Measurements from ENCODE around the gene OSBPL6. TPM values are rescaled to one million over a fixed set of nuclear protein-coding genes. Genes with fewer than 3 reads are reported as not detected.

Gene OSBPL6
- total and polyA plus RNA-seq, 9 of the 15 experiments (the other 6 are each of a cell fraction or from before 2014, with no cell fraction given), result 3.4 to 12.7 (median 9.3) TPM

DNA sequence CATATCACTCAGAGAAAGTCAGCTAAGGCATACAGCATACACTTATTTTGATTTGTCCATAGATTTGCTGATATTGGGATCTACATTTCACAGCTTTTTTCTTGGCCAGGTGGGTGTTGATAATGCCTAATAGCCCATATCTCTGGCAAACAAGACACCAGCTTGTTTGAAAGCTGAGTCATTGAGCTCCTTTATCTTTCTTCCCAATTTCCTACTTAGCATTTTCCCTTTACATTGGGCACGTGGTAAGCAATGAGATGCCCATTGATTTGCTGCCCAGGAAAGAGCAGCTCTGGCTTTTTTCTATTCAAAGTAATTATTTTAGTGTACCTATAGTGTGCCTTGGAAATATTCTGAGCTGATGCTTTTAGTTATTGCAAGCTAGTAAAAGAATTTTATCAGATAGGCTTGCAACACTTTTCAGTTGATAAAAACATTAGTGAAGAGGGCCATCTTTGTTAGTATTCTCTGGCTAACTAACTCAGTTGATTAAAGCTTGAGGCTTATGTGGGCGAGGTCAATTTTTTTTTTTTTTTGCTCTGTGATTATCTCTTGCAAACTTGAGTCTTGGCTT, 79.6 kb downstream of the OSBPL6 start (continued):
- TF ChIP-seq, protein P1, sequence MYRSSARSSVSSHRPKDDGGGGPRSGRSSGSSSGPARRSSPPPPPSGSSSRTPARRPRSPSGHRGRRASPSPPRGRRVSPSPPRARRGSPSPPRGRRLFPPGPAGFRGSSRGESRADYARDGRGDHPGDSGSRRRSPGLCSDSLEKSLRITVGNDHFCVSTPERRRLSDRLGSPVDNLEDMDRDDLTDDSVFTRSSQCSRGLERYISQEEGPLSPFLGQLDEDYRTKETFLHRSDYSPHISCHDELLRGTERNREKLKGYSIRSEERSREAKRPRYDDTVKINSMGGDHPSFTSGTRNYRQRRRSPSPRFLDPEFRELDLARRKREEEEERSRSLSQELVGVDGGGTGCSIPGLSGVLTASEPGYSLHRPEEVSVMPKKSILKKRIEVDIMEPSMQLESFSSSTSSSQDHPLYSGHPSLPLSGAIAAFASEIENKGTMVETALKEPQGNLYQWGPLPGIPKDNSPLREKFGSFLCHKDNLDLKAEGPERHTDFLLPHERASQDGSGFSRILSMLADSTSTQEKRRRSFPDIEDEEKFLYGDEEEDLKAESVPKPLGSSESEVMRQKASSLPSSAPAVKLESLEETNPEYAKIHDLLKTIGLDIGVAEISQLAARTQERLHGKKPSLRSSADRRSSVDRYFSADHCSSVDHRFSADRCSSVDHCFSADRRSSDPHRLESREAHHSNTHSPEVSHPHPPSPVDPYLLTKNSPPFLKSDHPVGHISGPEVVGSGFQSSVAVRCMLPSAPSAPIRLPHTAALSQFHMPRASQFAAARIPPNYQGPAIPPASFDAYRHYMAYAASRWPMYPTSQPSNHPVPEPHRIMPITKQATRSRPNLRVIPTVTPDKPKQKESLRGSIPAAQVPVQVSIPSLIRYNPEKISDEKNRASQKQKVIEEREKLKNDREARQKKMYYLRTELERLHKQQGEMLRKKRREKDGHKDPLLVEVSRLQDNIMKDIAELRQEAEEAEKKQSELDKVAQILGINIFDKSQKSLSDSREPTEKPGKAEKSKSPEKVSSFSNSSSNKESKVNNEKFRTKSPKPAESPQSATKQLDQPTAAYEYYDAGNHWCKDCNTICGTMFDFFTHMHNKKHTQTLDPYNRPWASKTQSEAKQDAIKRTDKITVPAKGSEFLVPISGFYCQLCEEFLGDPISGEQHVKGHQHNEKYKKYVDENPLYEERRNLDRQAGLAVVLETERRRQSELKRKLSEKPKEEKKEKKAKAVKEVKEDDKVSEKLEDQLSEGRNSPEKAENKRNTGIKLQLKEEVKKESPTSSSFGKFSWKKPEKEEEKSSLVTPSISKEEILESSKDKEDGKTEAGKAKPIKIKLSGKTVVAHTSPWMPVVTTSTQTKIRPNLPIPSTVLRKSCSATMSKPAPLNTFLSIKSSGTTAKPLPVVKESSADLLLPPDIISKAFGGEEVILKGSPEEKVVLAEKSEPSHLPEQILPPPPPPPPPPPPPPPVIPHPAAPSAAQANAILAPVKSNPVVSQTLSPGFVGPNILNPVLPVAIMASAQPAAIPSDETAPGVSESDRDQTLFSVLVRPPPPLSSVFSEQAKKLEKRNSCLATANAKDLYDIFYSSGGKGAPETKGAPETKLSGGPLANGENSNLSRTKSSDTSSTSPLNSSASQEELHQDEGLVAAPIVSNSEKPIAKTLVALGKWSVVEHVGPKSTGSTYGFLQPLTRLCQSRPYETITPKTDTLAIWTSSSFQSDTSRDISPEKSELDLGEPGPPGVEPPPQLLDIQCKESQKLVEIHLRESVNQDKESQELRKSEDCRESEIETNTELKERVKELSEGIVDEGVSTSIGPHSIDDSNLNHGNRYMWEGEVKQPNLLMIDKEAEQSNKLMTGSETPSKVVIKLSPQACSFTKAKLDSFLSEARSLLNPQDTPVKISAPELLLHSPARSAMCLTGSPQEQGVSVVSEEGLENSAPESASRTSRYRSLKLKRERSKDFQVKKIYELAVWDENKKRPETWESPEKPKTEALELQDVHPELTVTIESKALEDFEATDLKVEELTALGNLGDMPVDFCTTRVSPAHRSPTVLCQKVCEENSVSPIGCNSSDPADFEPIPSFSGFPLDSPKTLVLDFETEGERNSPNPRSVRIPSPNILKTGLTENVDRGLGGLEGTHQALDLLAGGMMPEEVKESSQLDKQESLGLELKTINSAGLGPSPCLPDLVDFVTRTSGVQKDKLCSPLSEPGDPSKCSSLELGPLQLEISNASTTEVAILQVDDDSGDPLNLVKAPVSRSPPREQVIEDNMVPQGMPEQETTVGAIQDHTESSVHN (IDR thresholded peaks at IDR 0.05; ENCODE audit: borderline replicate concordance in 1 of 2, low read depth in 1 of 2), result peak; percentile 50 to 85; a peak in 2 of 4 replicates
- peak; percentile 99 for TF ChIP-seq STAT5A (IDR thresholded peaks at IDR 0.05; ENCODE audit: borderline replicate concordance, low read length)
- peak; percentile 99 for TF ChIP-seq CC2D1A (IDR thresholded peaks at IDR 0.05)
- TF ChIP-seq ZNF3 (CRISPR knock-in tag; IDR thresholded peaks at IDR 0.05), result no peak
- TF ChIP-seq HCFC1 (IDR thresholded peaks at IDR 0.05; ENCODE audit: low read depth, low read length), result no peak
- no peak for TF ChIP-seq STAG1 (CRISPR knock-in tag; IDR thresholded peaks at IDR 0.05; ENCODE audit: borderline replicate concordance)
- peak; percentile 89 for TF ChIP-seq NCOA4 (IDR thresholded peaks at IDR 0.05; ENCODE audit: partially characterized antibody)
- peak; percentile 88 for TF ChIP-seq ADNP (tag; IDR thresholded peaks at IDR 0.05)
- TF ChIP-seq DACH1 (IDR thresholded peaks at IDR 0.05; ENCODE audit: partially characterized antibody), result peak; percentile 95
- no peak for TF ChIP-seq SIRT6 (IDR thresholded peaks at IDR 0.05; ENCODE audit: low read depth, low read length)
- peak; percentile 81; the same call in 1 of the 2 replicates for TF ChIP-seq NFATC3 (IDR thresholded peaks at IDR 0.05)
- TF ChIP-seq EWSR1 (IDR thresholded peaks at IDR 0.05; ENCODE audit: borderline replicate concordance, low read depth, partially characterized antibody), result no peak
- TF ChIP-seq SMAD1 (IDR thresholded peaks at IDR 0.05; ENCODE audit: low read depth, low read length, partially characterized antibody), result peak; percentile 94
- TF ChIP-seq CREBBP (IDR thresholded peaks at IDR 0.05; ENCODE audit: low read depth, low read length), result no peak
- TF ChIP-seq TEAD4 (IDR thresholded peaks at IDR 0.05; ENCODE audit: low read length), result peak; percentile 100
- TF ChIP-seq TEAD4 (CRISPR knock-in tag; IDR thresholded peaks at IDR 0.05; ENCODE audit: borderline replicate concordance), result no peak
- TF ChIP-seq ZNF41 (CRISPR knock-in tag; conservative IDR thresholded peaks at IDR 0.05), result peak; percentile 45; the same call in 1 of the 2 replicates
- no peak for TF ChIP-seq BRD4 (IDR thresholded peaks at IDR 0.05)
- TF ChIP-seq ELF2 (CRISPR knock-in tag; IDR thresholded peaks at IDR 0.05), result peak; percentile 39; the same call in 1 of the 2 replicates
- no peak for TF ChIP-seq TGIF2 (CRISPR knock-in tag; IDR thresholded peaks at IDR 0.05)
- peak; percentile 90 for TF ChIP-seq MAFK (IDR thresholded peaks at IDR 0.05; ENCODE audit: low read length)
- peak; percentile 5; the same call in 1 of the 2 replicates for TF ChIP-seq KDM2B (CRISPR knock-in tag; IDR thresholded peaks at IDR 0.05)
- peak; percentile 84; the same call in 1 of the 2 replicates for TF ChIP-seq LCOR (CRISPR knock-in tag; IDR thresholded peaks at IDR 0.05)
